ENCODE results near the gene CLASP1. TPM values are rescaled to one million over a fixed set of nuclear protein-coding genes. Genes with fewer than 3 reads are reported as not detected.

The CLASP1 gene
- total and polyA plus RNA-seq, 2 experiments from 2014 or later: 20.1 to 37.4 TPM

DNA sequence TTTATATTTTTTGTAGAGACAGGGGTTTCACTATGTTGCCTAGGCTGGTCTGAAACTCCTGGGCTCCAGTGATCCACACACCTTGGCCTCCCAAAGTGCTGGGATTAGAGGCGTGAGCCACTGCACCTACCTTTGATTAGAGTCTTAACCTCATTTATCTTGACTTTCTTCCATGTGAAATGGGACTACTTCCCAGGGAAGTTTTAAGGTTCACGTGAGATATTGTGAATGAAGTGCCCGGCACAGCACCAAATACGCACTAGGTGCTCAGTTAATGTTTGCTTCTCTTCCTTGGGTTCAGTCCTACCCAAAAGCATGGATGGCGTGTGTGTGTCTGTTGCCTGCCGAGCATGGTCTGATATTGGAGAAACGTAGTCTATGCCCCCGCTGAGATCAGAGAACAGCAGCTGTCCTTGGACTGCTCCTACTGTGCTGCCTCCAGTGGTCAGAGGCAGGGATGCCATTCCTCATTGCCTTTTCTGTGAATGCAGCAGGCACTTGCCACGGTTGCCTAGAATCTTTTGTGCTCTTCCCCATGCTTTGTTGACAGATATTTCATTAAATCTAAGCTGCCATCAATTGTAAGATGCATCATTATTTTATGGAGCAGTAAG is 351.9 kb downstream of the CLASP1 start:
- Histone ChIP-seq H3K36me3 (ENCODE audit: low read depth) (no peaks in the 10 kb centered on the region), H3K4me3 (no peak overlapping the region), H3K9me3 (ENCODE audit: low read depth) (no peaks in the 10 kb centered on the region), H3K79me2 (ENCODE audit: insufficient read depth) (no peaks in the 10 kb centered on the region), H3K4me1 (ENCODE audit: insufficient read depth) (no peaks in the 10 kb centered on the region), H2AFZ (no peak overlapping the region), H3K27me3 (replicated peaks; ENCODE audit: insufficient read depth) (peaks cover 24% of the 10 kb centered on the region), H3K27ac (no peak overlapping the region), H3K9ac (no peak overlapping the region), H3F3A (ENCODE audit: insufficient read depth) (no peaks in the 10 kb centered on the region), H4K20me1 (ENCODE audit: insufficient read depth) (no peaks in the 10 kb centered on the region), H3K4me2 (ENCODE audit: unreplicated experiment) (no peak overlapping the region), H3K9me2 (ENCODE audit: insufficient read depth) (no peaks in the 10 kb centered on the region)
- peak; percentile 57 for DNase-seq
- WGBS, 2 experiments (ENCODE audit: low coverage in 1 of 2, low lambda C conversion rate in 2 of 2, missing lambda C conversion rate in 2 of 2): 35 to 37% methylated on average over 9 of the region's 9 CpGs
- TF ChIP-seq EZH2 (IDR thresholded peaks at IDR 0.05; ENCODE audit: insufficient read depth, poor library complexity, severe bottlenecking) (no peak), EZH2phosphoT487 (IDR thresholded peaks at IDR 0.05; ENCODE audit: insufficient read depth, low read depth) (no peak)
- in situ Hi-C loops (cut with MboI): no loop called here

DNA sequence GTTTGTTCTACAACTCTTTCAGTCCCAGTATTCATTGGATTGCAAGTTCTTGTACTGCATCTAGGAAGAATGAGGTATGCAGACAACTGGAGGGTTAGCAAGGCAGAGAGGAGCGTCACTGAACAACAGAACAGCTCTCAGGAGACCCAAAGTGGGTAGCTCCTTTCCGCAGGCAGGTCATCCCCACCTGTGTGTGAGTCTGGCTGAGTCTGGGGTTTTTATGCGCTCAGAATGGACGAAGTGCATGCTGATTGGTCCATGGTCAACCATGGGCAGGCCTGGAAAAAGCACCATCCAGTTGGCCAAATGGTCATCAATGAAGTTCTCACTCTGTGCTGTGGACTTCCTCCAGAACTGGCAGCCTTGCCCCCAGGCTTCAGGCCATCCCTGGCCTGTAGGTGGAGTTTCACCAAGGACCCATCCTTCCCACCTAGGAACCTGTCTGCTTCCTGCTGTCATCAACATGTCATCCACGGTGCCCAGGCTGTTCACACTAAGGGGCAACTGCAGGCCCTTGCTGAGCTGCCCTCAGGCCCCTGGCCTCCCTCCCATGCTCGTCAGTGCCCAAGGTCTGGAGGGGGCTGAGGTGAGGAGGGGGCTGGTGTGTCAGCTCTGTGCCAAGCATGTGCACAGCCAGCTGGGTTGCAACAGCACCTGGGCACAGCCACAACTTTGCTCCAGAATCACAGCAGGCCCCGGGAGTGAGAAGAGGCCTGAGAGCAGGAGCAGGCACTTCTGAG is 353.2 kb downstream of the CLASP1 start:
- no peak overlapping the region for H3K9ac ChIP-seq
- H3K79me2 ChIP-seq (ENCODE audit: insufficient read depth): no peaks in the 10 kb centered on the region
- no peak for TF ChIP-seq EZH2 (IDR thresholded peaks at IDR 0.05; ENCODE audit: insufficient read depth, poor library complexity, severe bottlenecking)
- no peak for TF ChIP-seq EZH2phosphoT487 (IDR thresholded peaks at IDR 0.05; ENCODE audit: insufficient read depth, low read depth)
- H3K27ac ChIP-seq: no peak overlapping the region
- H3K4me1 ChIP-seq (ENCODE audit: insufficient read depth): no peaks in the 10 kb centered on the region
- no peaks in the 10 kb centered on the region for H3F3A ChIP-seq (ENCODE audit: insufficient read depth)
- in situ Hi-C loops (cut with MboI): no loop called here
- no peak overlapping the region for H2AFZ ChIP-seq
- H4K20me1 ChIP-seq (ENCODE audit: insufficient read depth): no peaks in the 10 kb centered on the region
- no peak overlapping the region for H3K4me2 ChIP-seq (ENCODE audit: unreplicated experiment)
- 48 to 54% methylated on average over 7 of the region's 7 CpGs for whole genome bisulfite sequencing, 2 experiments (ENCODE audit: low coverage in 1 of 2, low lambda C conversion rate in 2 of 2, missing lambda C conversion rate in 2 of 2)
- peaks cover 14% of the 10 kb centered on the region for H3K27me3 ChIP-seq (replicated peaks; ENCODE audit: insufficient read depth)
- no peak for DNase-seq
- no peaks in the 10 kb centered on the region for H3K36me3 ChIP-seq (ENCODE audit: low read depth)
- no peaks in the 10 kb centered on the region for H3K9me3 ChIP-seq (ENCODE audit: low read depth)
- no peak overlapping the region for H3K4me3 ChIP-seq
- H3K9me2 ChIP-seq (ENCODE audit: insufficient read depth): no peaks in the 10 kb centered on the region

DNA sequence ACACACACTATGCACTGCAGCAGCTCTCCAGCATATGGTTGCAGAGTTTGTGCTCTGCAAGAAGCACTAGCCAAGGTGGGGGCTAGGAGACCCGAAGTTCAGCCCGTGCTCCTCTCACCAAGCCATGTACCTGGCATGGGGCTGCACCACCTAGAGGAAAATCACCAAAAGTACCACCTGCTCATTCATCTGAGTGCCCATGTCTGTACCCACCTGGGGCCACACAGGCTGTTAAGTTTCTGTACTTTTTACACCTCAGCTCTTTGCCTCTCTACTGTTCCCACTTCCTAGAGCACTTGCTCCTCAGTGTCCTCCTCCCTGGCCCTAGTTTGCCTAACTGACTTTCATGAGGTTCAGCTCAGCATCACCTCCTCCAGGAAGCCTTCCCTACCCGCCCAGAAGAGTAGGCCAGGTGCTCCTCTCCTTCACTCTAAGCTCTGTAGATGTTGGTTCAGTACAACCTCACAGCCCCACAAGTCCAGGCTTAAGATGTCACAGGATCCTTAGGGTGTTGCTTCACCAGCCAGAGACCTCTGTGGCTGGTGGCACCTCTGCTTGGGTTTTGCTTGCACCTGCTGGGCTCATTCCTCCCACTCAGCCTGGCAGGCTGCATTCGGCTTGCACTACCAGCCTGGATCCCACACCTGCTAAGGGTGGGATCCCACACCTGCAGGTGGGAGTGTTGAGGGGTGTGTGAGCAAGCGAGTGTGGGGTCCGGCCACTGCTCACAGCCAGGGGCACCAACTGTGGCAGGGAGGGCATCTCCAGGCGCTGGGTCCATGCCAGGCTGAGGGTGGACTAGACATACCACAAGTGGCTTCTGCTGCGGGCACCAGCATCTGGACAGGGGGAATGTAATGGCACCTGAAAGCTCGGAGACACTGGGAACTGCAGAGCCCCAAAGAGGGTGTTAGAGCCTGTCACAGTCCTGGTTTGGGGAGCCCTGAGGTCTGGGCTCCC is 354.1 kb downstream of the CLASP1 start:
- Histone ChIP-seq H3K4me3 (no peak overlapping the region), H4K20me1 (ENCODE audit: insufficient read depth) (no peaks in the 10 kb centered on the region), H3K36me3 (ENCODE audit: low read depth) (no peaks in the 10 kb centered on the region), H3K27ac (no peak overlapping the region), H3K9ac (no peak overlapping the region), H3K9me3 (ENCODE audit: low read depth) (no peaks in the 10 kb centered on the region), H3K4me2 (ENCODE audit: unreplicated experiment) (no peak overlapping the region), H3F3A (ENCODE audit: insufficient read depth) (no peaks in the 10 kb centered on the region), H3K9me2 (ENCODE audit: insufficient read depth) (no peaks in the 10 kb centered on the region), H3K79me2 (ENCODE audit: insufficient read depth) (no peaks in the 10 kb centered on the region), H2AFZ (no peak overlapping the region), H3K27me3 (replicated peaks; ENCODE audit: insufficient read depth) (peaks cover 7% of the 10 kb centered on the region), H3K4me1 (ENCODE audit: insufficient read depth) (no peaks in the 10 kb centered on the region)
- no peak for DNase-seq
- WGBS, 2 experiments (ENCODE audit: low coverage in 1 of 2, low lambda C conversion rate in 2 of 2, missing lambda C conversion rate in 2 of 2): 31 to 41% methylated on average over 9 of the region's 9 CpGs
- in situ Hi-C loops (cut with MboI): no loop called here
- TF ChIP-seq EZH2phosphoT487 (IDR thresholded peaks at IDR 0.05; ENCODE audit: insufficient read depth, low read depth): no peak
- no peak for TF ChIP-seq EZH2 (IDR thresholded peaks at IDR 0.05; ENCODE audit: insufficient read depth, poor library complexity, severe bottlenecking)

Measured in GM23248 (cell line).